Adipocyte (in vitro differentiated cells): ENCODE results near the gene SLC16A2.

Experiments
- DNase-seq: peaks from one replicate; pipeline ENCODE4 v3.0.0-alpha.2; 2015; ENCODE audit warnings: low read depth
- H3K27me3 ChIP-seq: replicated peaks from 2 replicates; pipeline ENCODE4 v1.7.0; 2013; ENCODE audit warnings: mild to moderate bottlenecking, low read length, moderate library complexity; ENCODE audit not compliant: control insufficient read depth, insufficient read depth
- H3K36me3 ChIP-seq: 2 replicates; pipeline ENCODE4 v1.7.0; 2013; ENCODE audit warnings: low read length, mild to moderate bottlenecking, moderate library complexity; ENCODE audit not compliant: control insufficient read depth, insufficient read depth, severe bottlenecking
- H3K4me1 ChIP-seq: 2 replicates; pipeline ENCODE4 v1.7.0; 2013; ENCODE audit warnings: mild to moderate bottlenecking, low read length, moderate library complexity; ENCODE audit not compliant: control insufficient read depth, insufficient read depth
- H3K4me3 ChIP-seq: 2 replicates; pipeline ENCODE4 v1.7.0; 2013; ENCODE audit warnings: mild to moderate bottlenecking, low read length, moderate library complexity
- H3K9ac ChIP-seq: 2 replicates; pipeline ENCODE4 v1.7.0; 2013; ENCODE audit warnings: mild to moderate bottlenecking, low read length, moderate library complexity
- H3K9me3 ChIP-seq: 2 replicates; pipeline ENCODE4 v1.7.0; 2013; ENCODE audit warnings: mild to moderate bottlenecking, low read length, moderate library complexity; ENCODE audit not compliant: control insufficient read depth

Gene SLC16A2

DNA sequence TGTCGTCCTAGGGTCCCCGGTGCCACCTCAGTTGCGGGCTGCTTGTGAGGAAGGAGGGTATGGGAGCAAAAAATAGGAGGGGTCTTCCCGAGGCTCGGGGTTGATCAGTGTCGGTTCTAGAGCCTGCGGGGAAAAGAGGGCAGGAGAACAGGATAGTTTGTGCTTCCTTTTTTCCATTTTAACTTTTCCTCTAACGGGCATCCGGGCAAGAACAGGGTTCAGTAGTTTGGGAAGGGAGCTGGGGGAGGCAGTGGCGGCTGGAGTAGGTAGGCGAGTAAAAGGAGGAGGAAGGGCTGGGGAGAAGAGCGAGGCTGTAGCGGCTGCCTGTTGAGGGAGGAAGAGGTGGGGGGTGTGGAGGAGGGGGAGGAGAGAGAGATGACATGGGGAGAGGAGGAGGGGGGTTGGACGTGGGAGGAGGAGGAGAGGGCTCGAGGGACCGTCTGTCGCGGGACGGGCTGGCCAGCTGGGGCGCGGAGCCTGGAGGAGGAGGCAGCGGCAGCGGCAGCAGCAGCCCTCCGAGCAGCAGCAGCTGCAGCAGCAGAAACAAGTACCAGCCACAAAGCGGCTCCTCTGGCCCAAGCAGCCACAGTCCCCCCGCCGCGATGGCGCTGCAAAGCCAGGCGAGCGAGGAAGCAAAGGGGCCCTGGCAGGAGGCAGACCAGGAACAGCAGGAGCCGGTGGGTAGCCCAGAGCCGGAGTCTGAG, at the start of gene SLC16A2:
SLC16A2 (plus strand) TSS at position 458 of the 704 bp plus-strand sequence; CDS start at position 603, 145 bp downstream.
- Histone ChIP-seq H3K27me3 (peaks cover 3% of the 10 kb centered on the region), H3K4me1 (peaks cover 12% of the 10 kb centered on the region), H3K9ac (peak within 1 kb of the TSS; percentile 90), H3K9me3 (no peaks in the 10 kb centered on the region), H3K36me3 (no peaks in the 10 kb centered on the region), H3K4me3 (peak within 1 kb of the TSS; percentile 83)
- DNase-seq = peak; percentile 82

DNA sequence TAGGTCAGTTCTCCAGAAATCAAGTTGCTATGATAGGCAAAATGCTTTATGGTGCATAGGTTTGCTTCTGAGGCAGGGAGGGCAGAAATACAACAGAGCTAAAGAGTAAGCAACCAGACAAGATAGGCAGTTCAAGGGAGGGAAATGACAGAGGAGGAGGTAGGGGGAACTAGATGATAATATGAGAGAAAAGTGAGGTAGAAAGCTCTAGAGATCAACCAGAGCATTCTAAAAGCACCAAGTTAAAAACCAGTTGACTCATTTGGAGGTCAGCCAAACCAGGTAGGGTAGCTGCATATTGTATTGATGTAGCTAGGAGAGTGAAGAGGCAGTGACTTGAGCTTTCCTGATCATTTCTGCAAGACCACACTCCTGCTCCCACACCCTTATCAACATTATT, 49.0 kb upstream of the SLC16A2 start:
- H3K9me3 ChIP-seq = peaks cover 18% of the 10 kb centered on the region
- H3K4me1 ChIP-seq = no peaks in the 10 kb centered on the region
- no peak overlapping the region for H3K4me3 ChIP-seq
- no peaks in the 10 kb centered on the region for H3K36me3 ChIP-seq
- peaks cover 20% of the 10 kb centered on the region for H3K27me3 ChIP-seq
- H3K9ac ChIP-seq = no peak overlapping the region
- no peak for DNase-seq

DNA sequence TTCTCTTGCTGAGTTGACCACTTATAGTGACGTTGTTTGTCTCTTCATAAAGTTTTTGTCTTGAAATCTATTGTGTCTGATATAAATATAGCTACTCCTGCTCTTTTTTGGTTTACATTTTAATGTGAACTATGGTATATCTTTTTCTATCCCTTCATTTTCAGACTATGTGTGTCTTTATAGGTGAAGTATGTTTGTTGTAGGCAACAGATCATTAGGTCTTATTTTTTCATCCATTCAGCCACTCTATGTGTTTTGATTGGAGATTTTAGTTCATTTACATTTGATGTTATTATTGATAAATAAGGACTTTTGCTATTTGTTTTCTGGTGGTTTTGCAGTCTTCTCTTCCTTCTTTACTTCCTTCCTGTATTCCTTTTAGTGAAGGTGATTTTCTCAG, 44.0 kb upstream of the SLC16A2 start:
- H3K4me1 ChIP-seq = peaks cover 8% of the 10 kb centered on the region
- DNase-seq = no peak
- H3K4me3 ChIP-seq = no peak overlapping the region
- H3K9me3 ChIP-seq = peaks cover 10% of the 10 kb centered on the region
- H3K27me3 ChIP-seq = peaks cover 20% of the 10 kb centered on the region
- no peaks in the 10 kb centered on the region for H3K36me3 ChIP-seq
- H3K9ac ChIP-seq = no peak overlapping the region

DNA sequence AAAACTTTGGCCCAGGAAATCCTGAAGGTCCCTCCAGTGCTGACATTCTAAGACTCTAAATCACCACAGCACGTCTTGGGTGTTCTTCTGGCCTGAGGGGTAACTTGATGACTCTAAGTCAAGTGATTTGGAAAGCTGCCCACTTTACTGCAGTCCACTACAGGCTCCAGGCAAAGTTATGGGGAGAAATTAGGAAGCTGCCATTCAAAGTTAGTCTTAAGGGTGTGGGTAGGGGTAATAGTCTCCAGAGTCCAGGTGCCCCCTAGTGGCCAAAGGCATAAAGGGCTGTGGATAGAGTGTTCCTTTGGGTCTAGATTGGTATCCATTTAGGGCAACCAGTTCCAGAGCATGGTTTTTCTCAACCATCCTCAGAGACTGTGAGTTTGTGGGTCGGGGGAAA, 38.7 kb upstream of the SLC16A2 start:
- Histone ChIP-seq H3K9me3 (peaks cover 8% of the 10 kb centered on the region), H3K27me3 (peaks cover 10% of the 10 kb centered on the region), H3K4me1 (peaks cover 11% of the 10 kb centered on the region), H3K36me3 (no peaks in the 10 kb centered on the region), H3K4me3 (no peak overlapping the region), H3K9ac (no peak overlapping the region)
- DNase-seq = peak; percentile 73

DNA sequence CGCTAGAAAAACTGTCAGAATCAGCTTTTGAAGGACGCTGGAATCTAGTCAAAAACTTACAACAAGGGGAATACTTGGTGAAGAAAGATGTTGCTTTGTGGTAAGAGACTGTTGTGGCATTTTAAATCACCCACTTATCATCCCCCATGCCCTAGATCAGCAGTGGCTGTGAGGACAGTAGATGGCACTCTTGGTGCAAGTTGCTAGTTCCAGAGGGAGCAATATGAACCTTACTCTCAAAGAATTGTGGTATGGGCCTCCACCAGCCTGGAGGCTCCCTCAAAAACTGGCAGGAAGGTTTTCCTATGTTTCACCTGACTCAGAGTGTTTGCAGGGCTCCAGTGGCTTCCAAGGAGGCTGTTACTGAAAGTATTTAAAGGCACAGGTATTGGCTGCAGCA, 37.7 kb upstream of the SLC16A2 start:
- peaks cover 11% of the 10 kb centered on the region for H3K4me1 ChIP-seq
- H3K27me3 ChIP-seq = peaks cover 10% of the 10 kb centered on the region
- H3K4me3 ChIP-seq = no peak overlapping the region
- H3K9me3 ChIP-seq = peaks cover 8% of the 10 kb centered on the region
- H3K9ac ChIP-seq = no peak overlapping the region
- no peaks in the 10 kb centered on the region for H3K36me3 ChIP-seq
- peak; percentile 66 for DNase-seq

DNA sequence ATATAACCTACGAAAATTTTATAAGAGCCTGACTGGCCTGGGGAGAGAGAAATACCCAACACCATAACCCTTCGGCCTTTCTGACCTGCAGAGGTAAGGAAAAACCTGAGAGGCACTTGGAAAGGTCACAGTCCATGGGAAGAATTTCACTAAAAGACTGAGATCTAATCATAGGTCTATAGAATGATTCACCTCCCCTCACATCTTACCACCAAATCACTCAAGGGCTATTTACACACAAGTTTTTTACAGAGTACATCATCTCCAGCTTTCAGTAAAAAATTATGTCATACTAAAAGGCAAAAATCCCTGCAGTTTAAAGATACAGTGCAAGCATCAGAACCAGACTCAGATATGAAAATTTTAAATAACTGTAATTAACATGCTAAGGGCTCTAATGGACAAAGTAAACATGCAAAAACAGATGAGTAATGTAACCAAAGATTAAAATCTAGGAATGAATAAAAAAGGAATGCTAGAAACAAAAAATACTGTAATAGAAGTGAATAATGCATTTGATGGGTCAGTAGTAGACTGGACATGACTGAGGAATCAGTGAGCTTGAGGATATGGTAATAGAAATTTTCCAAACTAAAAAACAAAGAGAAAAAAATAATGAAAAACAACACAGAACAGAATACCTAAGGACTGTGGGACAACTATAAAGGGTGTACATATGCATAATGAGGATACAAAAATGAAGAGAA, 32.1 kb upstream of the SLC16A2 start:
- Histone ChIP-seq H3K4me3 (no peak overlapping the region), H3K36me3 (no peaks in the 10 kb centered on the region), H3K9me3 (peaks cover 8% of the 10 kb centered on the region), H3K27me3 (no peaks in the 10 kb centered on the region), H3K4me1 (no peaks in the 10 kb centered on the region), H3K9ac (no peak overlapping the region)
- no peak for DNase-seq

DNA sequence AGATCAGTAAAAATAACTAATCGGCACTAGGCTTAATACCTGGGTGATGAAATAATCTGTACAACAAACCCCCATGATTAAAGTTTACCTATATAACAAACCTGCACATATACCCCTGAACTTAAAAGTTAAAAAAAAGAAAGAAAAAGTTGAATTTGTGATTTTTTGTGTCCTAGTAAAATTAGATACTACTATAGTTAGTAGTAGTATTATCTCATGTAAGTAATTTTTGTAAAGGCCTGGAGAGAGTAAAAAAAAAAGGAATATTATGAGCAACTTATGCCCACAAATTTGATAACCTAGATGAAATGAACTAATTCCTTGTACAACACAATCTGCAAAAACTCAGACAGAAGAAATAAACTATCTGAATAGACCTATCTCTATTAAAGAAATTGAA, 25.7 kb upstream of the SLC16A2 start:
- Histone ChIP-seq H3K36me3 (no peaks in the 10 kb centered on the region), H3K9me3 (no peaks in the 10 kb centered on the region), H3K27me3 (no peaks in the 10 kb centered on the region), H3K4me3 (no peak overlapping the region), H3K9ac (no peak overlapping the region), H3K4me1 (no peaks in the 10 kb centered on the region)
- DNase-seq = no peak

DNA sequence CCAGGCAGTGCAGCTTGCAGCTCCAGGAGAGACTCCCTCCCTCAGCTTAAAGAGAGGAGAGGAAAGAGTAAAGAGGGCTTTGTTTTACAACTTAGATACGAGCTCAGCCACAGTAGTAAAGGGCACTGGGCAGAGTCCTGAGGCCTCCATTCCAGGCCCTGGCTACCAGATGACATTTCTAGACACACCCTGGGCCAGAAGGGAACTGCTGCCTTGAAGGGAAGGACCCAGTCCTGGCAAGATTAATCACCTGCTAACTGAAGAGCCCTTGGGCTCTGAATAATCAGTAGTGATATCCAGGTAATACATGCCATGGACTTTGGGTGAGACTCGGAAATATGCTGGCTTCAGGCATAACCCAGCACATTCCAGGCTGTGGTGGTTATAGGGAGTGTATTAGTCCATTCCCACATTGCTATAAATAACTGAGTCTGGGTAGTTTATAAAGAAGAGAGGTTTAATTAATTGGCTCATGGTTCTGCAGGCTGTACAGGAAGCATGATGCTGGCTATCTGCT, 15.3 kb upstream of the SLC16A2 start:
- no peak for DNase-seq
- H3K4me1 ChIP-seq = no peaks in the 10 kb centered on the region

DNA sequence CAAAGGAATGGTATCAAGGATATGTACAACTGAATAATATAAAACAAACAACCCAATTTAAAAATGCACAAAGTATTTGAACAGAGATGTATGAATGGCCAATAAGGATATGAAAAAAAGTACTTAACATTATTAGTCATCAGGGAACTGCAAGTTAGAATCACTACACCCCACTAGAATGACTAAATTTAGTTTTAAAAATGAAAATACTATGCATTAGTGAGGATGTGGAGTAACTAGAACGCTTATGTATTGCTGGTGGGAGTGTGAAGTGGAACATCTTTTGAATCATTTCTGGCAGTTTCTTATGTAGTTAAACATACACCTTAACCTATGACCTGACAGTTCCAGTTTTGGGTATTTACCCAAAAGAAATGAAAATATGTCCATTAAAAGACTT, 13.0 kb upstream of the SLC16A2 start:
- no peaks in the 10 kb centered on the region for H3K36me3 ChIP-seq
- H3K9ac ChIP-seq = no peak overlapping the region
- H3K4me1 ChIP-seq = no peaks in the 10 kb centered on the region
- DNase-seq = no peak
- peaks cover 11% of the 10 kb centered on the region for H3K9me3 ChIP-seq
- H3K4me3 ChIP-seq = no peak overlapping the region
- peaks cover 9% of the 10 kb centered on the region for H3K27me3 ChIP-seq

More for the DNA sequence above, 15.3 kb upstream of the SLC16A2 start:
- Histone ChIP-seq H3K9ac (no peak overlapping the region), H3K4me3 (no peak overlapping the region), H3K27me3 (peaks cover 9% of the 10 kb centered on the region), H3K36me3 (no peaks in the 10 kb centered on the region), H3K9me3 (peaks cover 9% of the 10 kb centered on the region)

DNA sequence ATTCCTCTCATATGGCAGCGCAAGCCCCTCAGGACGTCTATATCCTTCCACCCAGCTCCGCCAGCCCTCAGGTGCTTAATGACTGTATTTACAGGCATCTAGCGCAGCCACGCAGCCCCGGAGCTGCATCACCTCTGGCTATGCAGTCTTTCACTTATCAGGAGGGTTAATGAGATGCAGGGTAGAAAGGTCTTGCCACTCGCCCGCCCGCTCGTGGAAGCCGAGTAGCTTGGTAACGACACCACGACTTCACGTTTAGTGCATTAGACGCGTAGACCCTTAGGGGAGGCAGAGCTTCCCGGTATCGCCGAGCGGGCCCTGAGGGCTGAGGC, 1.5 kb upstream of the SLC16A2 start:
- Histone ChIP-seq H3K36me3 (no peaks in the 10 kb centered on the region), H3K9me3 (no peaks in the 10 kb centered on the region), H3K4me1 (peaks cover 12% of the 10 kb centered on the region), H3K4me3 (peak overlapping the region; percentile 81), H3K9ac (peak overlapping the region; percentile 82), H3K27me3 (peaks cover 9% of the 10 kb centered on the region)
- no peak for DNase-seq

DNA sequence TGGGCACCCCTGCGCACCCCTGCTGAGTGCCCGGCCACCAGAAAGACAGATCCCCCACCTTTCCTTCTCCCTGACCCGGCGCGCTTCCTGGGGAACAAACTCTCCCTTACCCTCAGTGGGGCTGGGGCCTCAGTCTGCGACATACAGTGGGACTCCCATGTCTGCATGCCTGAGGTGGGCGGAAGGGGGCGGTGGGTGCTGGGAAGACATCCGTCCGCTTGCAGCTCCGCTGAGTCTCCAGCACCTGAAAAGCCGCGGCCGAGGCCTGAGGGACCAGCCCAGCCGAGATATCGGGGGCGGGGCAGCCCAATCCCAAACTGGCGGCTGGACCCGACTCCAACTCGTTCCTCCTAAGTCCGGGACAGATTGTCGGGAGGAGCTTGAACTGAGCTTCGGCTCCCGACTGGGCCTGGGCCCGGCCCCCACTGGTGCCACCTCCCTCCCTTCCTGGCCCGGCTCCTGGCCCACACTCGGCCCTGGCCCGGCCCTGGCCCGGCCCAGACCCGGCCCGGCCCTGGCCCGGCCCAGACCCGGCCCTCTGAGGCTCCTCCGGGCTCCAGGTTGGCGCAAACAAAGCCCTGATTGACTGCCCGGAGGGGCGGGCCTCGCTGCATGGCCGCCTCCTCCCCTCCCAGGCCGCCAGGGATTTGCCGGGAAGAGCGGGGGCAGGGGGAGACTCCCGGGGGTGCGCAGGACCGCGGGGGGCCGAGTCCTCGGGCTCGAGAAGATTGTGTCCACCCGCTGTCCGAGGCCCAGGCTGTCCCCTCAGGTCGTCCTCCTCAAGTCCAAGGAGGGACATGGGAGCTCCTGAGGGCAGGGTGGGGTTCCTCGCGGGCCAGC, 877 bp upstream of the SLC16A2 start:
- H3K4me3 ChIP-seq = peak overlapping the region; percentile 83
- H3K36me3 ChIP-seq = no peaks in the 10 kb centered on the region
- H3K27me3 ChIP-seq = peaks cover 5% of the 10 kb centered on the region
- H3K9ac ChIP-seq = peak overlapping the region; percentile 90
- peaks cover 12% of the 10 kb centered on the region for H3K4me1 ChIP-seq
- no peaks in the 10 kb centered on the region for H3K9me3 ChIP-seq
- peak; percentile 74 for DNase-seq
